Measurements from ENCODE around the gene CBX3.

- TF ChIP-seq CTCF (conservative IDR thresholded peaks at IDR 0.05; ENCODE audit: low read length) = no peak
- no peak for TF ChIP-seq EZH2phosphoT487 (IDR thresholded peaks at IDR 0.05; ENCODE audit: borderline replicate concordance, low read depth, low read length)
These were observed 2.1 kb upstream of the CBX3 start for GRCh38 chr7:26199301-26200037.
